Adrenal gland (tissue), 12 donors: ENCODE results near the gene MAL. TPM values are rescaled to one million over a fixed set of nuclear protein-coding genes. Genes with fewer than 3 reads are reported as not detected.

Source experiments
- DNase-seq, 7 donors: peaks; one replicate each; pipeline ENCODE4 v3.0.0-alpha.2; 2019 to 2020
- H3K27ac ChIP-seq, 5 donors: fragments of 200-600 bp; sonication (generic) in 4 of 5; 1 replicate in 3 of 5; 2 replicates in 2 of 5; pipeline versions ENCODE4 v1.5.1 to v1.8.0; 2016 to 2020; ENCODE audit warnings: mild to moderate bottlenecking in 1 of 5
- H3K27me3 ChIP-seq: fragments of 200-600 bp; 2 replicates; pipeline ENCODE4 v1.8.0; 2021
- H3K36me3 ChIP-seq, 2 donors: fragments of 200-600 bp; replicated peaks in 1 of 2; 1 replicate in 1 of 2; 2 replicates in 1 of 2; pipeline versions ENCODE4 v1.5.1 to v1.8.0; 2018 to 2022
- H3K4me1 ChIP-seq, 2 donors: fragments of 200-600 bp; replicated peaks in 1 of 2; 1 replicate in 1 of 2; 2 replicates in 1 of 2; pipeline versions ENCODE4 v1.5.1 to v1.8.0; 2018 to 2021
- H3K4me3 ChIP-seq, 4 donors: fragments of 200-600 bp; sonication (generic) in 3 of 4; one replicate each; pipeline ENCODE4 v1.5.1; 2016 to 2018
- H3K9me3 ChIP-seq, 3 donors: fragments of 200-600 bp; sonication (generic) in 1 of 3; replicated peaks in 1 of 3; 1 replicate in 2 of 3; 2 replicates in 1 of 3; pipeline versions ENCODE4 v1.5.1 to v1.8.0; 2016 to 2021
- CTCF ChIP-seq, 6 experiments: fragments of 450-650 bp in 4 of 6; fragments of 200-600 bp in 2 of 6; sonication (generic) in 1 of 6; IDR thresholded peaks; 1 replicate in 5 of 6; 2 replicates in 1 of 6; pipeline versions ENCODE4 v1.5.1 to v1.8.0; 2016 to 2021; ENCODE audit warnings: antibody characterized with exemption in 6 of 6, mild to moderate bottlenecking in 2 of 6, moderate library complexity in 1 of 6
- POLR2A ChIP-seq, 2 donors: fragments of 450-650 bp; IDR thresholded peaks; one replicate each; pipeline ENCODE4 v1.6.1; 2017; ENCODE audit warnings: antibody characterized with exemption in 2 of 2, mild to moderate bottlenecking in 2 of 2, moderate library complexity in 1 of 2
- WGBS, 4 donors: extraction: QIAGEN DNeasy Blood & Tissue Kit in 2 of 4; methylation state at CpG; one replicate each; pipeline versions ENCODE4 v1.1.5 to v1.1.7; 2013 to 2017; 5-methylcytosine and 5-hydroxymethylcytosine counted together
- intact Hi-C, 2 donors: fragments of 100-400 bp; cut with DNase I; formaldehyde crosslinking; loops; one replicate each; pipeline versions ENCODE4 v1.14.1 to v1.15.0; 2022 to 2023
- polyA plus RNA-seq, 3 donors: library from polyadenylated mRNA; stranded (reverse); fragments of 200-250 nt in 2 of 3; fragments of 350-450 nt in 1 of 3; fragmentation: Illumina TruSeq in 1 of 3; extraction: RNeasy Lipid Tissue Mini Kit (QIAGEN cat#74804) in 1 of 3; gene quantifications; one replicate each; pipeline ENCODE4 v1.2.3, GENCODE V29; 2013 to 2014
- total RNA-seq, 9 donors: library from RNA; depleted of rRNA in 4 of 9; stranded (reverse); fragments of >200 nt in 4 of 9; fragments of 120-200 nt in 1 of 9; fragmentation: NEBNext Ultra II Directional in 1 of 9; extraction: Animal tissue kit (Norgen Biotek cat#: 25700) in 1 of 9; gene quantifications; one replicate each; pipeline versions ENCODE4 v1.1.0 to v1.2.4, GENCODE V29; 2013 to 2023
- donor health status: healthy with polysubstance abuse.
- donor health status: Bipolar disorder and iron deficiency.
- donor health status: DM: yes; HTN: yes; CAD: no.
- donor health status: DM: no; HTN: no; CAD: no.
- donor health status: DM: no; HTN: no; CAD: no.
- donor health status: DM: yes; HTN: yes; CAD: no.

The MAL gene
- total and polyA plus RNA-seq, 12 donors: 0.32 to 4.5 (median 0.68) TPM; not detected in 4

GRCh38 chr2:95047629-95048510 lies 22.4 kb downstream of the MAL start:
- H3K27me3 ChIP-seq: no peaks in the 10 kb centered on the region
- TF ChIP-seq POLR2A (IDR thresholded peaks at IDR 0.05) (no peak), CTCF (IDR thresholded peaks at IDR 0.05) (no peak)
- 71 to 82% (median 80%) methylated on average over 10 to 17 of the region's 17 CpGs for WGBS, 4 donors
- no peak overlapping the region for H3K4me3 ChIP-seq
- intact Hi-C loops: no loop called here
- H3K4me1 ChIP-seq: peaks cover 0 to 4% of the 10 kb centered on the region in 2 donors
- H3K27ac ChIP-seq: no peak overlapping the region
- no peaks in the 10 kb centered on the region for H3K9me3 ChIP-seq
- H3K36me3 ChIP-seq: no peaks in the 10 kb centered on the region
- DNase-seq: no peak

- H3K36me3 ChIP-seq: no peaks in the 10 kb centered on the region
- no peak overlapping the region for H3K27ac ChIP-seq
- 72 to 84% (median 78%) methylated on average over 13 to 15 of the region's 15 CpGs for WGBS, 4 donors
- no peak overlapping the region for H3K4me3 ChIP-seq
- TF ChIP-seq CTCF (IDR thresholded peaks at IDR 0.05): no peak
- TF ChIP-seq POLR2A (IDR thresholded peaks at IDR 0.05): no peak
- intact Hi-C loops: no loop called here
- H3K4me1 ChIP-seq: no peaks in the 10 kb centered on the region
- H3K9me3 ChIP-seq: no peaks in the 10 kb centered on the region
- H3K27me3 ChIP-seq: no peaks in the 10 kb centered on the region
- no peak for DNase-seq
These were observed 23.5 kb downstream of the MAL start for GRCh38 chr2:95048825-95049682.

- intact Hi-C loops: no loop called here
- H3K27me3 ChIP-seq: no peaks in the 10 kb centered on the region
- no peak overlapping the region for H3K27ac ChIP-seq
- H3K9me3 ChIP-seq: no peaks in the 10 kb centered on the region
- H3K4me3 ChIP-seq: no peak overlapping the region
- WGBS, 4 donors: 88 to 95% (median 89%) methylated on average over 7 to 10 of the region's 10 CpGs
- no peaks in the 10 kb centered on the region for H3K4me1 ChIP-seq
- TF ChIP-seq POLR2A (IDR thresholded peaks at IDR 0.05): no peak
- DNase-seq: no peak
- H3K36me3 ChIP-seq: no peaks in the 10 kb centered on the region
These were observed 24.1 kb downstream of the MAL start for GRCh38 chr2:95049683-95049955.

DNA sequence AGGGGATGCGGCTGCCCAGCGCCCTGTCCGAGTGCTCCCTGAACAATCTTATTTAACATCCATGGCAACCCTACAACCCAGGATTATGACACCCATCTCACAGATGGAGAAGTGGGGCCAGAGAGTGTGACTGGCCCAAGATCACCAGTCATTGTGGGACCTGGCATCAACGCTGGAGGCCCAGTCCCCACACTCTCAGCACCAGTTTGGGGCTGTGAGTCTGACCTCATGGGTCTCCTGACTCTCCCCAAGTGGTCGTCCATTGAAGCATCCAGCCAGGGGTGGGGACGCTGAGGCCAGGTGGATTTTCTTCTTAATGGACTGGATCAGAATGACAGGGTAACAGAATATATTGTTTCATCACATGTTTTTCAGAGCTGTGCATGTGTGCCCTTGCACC lies 24.5 kb downstream of the MAL start:
- Histone ChIP-seq H3K4me3 (no peak overlapping the region), H3K36me3 (no peaks in the 10 kb centered on the region), H3K9me3 (no peaks in the 10 kb centered on the region), H3K27me3 (no peaks in the 10 kb centered on the region), H3K4me1 (no peaks in the 10 kb centered on the region), H3K27ac (no peak overlapping the region)
- 81 to 92% (median 89%) methylated on average over 4 to 6 of the region's 6 CpGs for WGBS, 4 donors
- TF ChIP-seq POLR2A (IDR thresholded peaks at IDR 0.05) (no peak), CTCF (IDR thresholded peaks at IDR 0.05) (no peak)
- DNase-seq: no peak
- intact Hi-C loops: no loop called here
